Measurements from ENCODE around the gene LCNL1.

- TF ChIP-seq CTCF (IDR thresholded peaks at IDR 0.05) (no peak), POLR2A (IDR thresholded peaks at IDR 0.05) (no peak)
Measured at GRCh38 chr9:136981588-136982231, 1.1 kb upstream of the LCNL1 start.
